ENCODE results near the gene GLIS2.

The GLIS2 gene

GRCh38 chr16:4360538-4361021, 44.7 kb downstream of the GLIS2 start:
- no peak for DNase-seq
- intact Hi-C loops (cut with DNase I): no loop called here

GRCh38 chr16:4361033-4361943, 45.4 kb downstream of the GLIS2 start:
- intact Hi-C loops (cut with DNase I): no loop called here
- no peak for DNase-seq

GRCh38 chr16:4361944-4362311, 46.1 kb downstream of the GLIS2 start:
- no peak for DNase-seq
- intact Hi-C loops (cut with DNase I): no loop called here

- DNase-seq: no peak
- intact Hi-C loops (cut with DNase I): no loop called here
These were observed 46.7 kb downstream of the GLIS2 start for GRCh38 chr16:4362476-4363135.

- intact Hi-C loops (cut with DNase I): no loop called here
- peak in 12 of 42 donors; percentile 26 to 66 (median 44) for DNase-seq
These were observed 48.5 kb downstream of the GLIS2 start for GRCh38 chr16:4364196-4365013.

GRCh38 chr16:4365014-4365406, 49.1 kb downstream of the GLIS2 start:
- DNase-seq: peak in 7 of 42 donors; percentile 28 to 52 (median 41)
- intact Hi-C loops (cut with DNase I): no loop called here

- intact Hi-C loops (cut with DNase I): no loop called here
- no peak for DNase-seq
These were observed 49.7 kb downstream of the GLIS2 start for GRCh38 chr16:4365615-4366014.

GRCh38 chr16:4366016-4366415, 50.1 kb downstream of the GLIS2 start:
- intact Hi-C loops (cut with DNase I): no loop called here
- DNase-seq: no peak

GRCh38 chr16:4367393-4367856, 51.6 kb downstream of the GLIS2 start:
- intact Hi-C loops (cut with DNase I): no loop called here
- DNase-seq: no peak

- no peak for DNase-seq
- intact Hi-C loops (cut with DNase I): no loop called here
These were observed 53.3 kb downstream of the GLIS2 start for GRCh38 chr16:4369007-4369733.

GRCh38 chr16:4370151-4370550, 54.3 kb downstream of the GLIS2 start:
- DNase-seq: no peak
- intact Hi-C loops (cut with DNase I): no loop called here

- peak in 20 of 42 donors; percentile 26 to 82 (median 48) for DNase-seq
- intact Hi-C loops (cut with DNase I): no loop called here
These were observed 54.9 kb downstream of the GLIS2 start for GRCh38 chr16:4370570-4371356.

- DNase-seq: peak in 41 of 42 donors; percentile 56 to 93 (median 83)
- intact Hi-C loops (cut with DNase I): no loop called here
These were observed 55.6 kb downstream of the GLIS2 start, which contains the start of gene VASN for GRCh38 chr16:4371357-4372000. Gene VASN (plus strand): TSS chr16:4371848. CDS start chr16:4380878, 9,030 bp downstream.

- no peak for DNase-seq
These were observed 56.2 kb downstream of the GLIS2 start for GRCh38 chr16:4372001-4372577.

GRCh38 chr16:4372578-4373355, 56.9 kb downstream of the GLIS2 start:
- peak in 22 of 42 donors; percentile 27 to 73 (median 48) for DNase-seq
- intact Hi-C loops (cut with DNase I): no loop called here

More at GRCh38 chr16:4372001-4372577, 56.2 kb downstream of the GLIS2 start:
- intact Hi-C loops (cut with DNase I): no loop called here

GRCh38 chr16:4373356-4373908, 57.6 kb downstream of the GLIS2 start:
- no peak for DNase-seq
- intact Hi-C loops (cut with DNase I): no loop called here
